Loucy (cell line): Measurements from ENCODE around the gene PLA2G2E.

Experiments used
- H2AFZ ChIP-seq: fragments of 200-600 bp; sonication (generic); 2 replicates; pipeline ENCODE4 v1.6.0; 2016; ENCODE audit warnings: antibody characterized with exemption, mild to moderate bottlenecking, low read length, moderate library complexity
- H3F3A ChIP-seq: fragments of 200-600 bp; 2 replicates; pipeline ENCODE4 v1.6.0; 2016; ENCODE audit warnings: antibody characterized with exemption, low read depth, mild to moderate bottlenecking
- H3K27me3 ChIP-seq: fragments of 200-600 bp; sonication (generic); 2 replicates; pipeline ENCODE4 v1.6.1; 2014; ENCODE audit warnings: low read length, mild to moderate bottlenecking; ENCODE audit not compliant: insufficient read depth, poor library complexity, severe bottlenecking
- H3K36me3 ChIP-seq: fragments of 200-600 bp; sonication (generic); 2 replicates; pipeline ENCODE4 v1.6.1; 2016; ENCODE audit warnings: low read length; ENCODE audit not compliant: insufficient read depth
- H3K4me1 ChIP-seq: fragments of 200-600 bp; sonication (generic); 2 replicates; pipeline ENCODE4 v1.5.1; 2014; ENCODE audit warnings: low read length, mild to moderate bottlenecking; ENCODE audit not compliant: insufficient read depth, poor library complexity, severe bottlenecking
- H3K4me2 ChIP-seq: fragments of 200-600 bp; sonication (generic); 2 replicates; pipeline ENCODE4 v1.6.0; 2014; ENCODE audit warnings: antibody characterized with exemption, low read length, low read depth, mild to moderate bottlenecking; ENCODE audit not compliant: poor library complexity, severe bottlenecking
- H3K4me3 ChIP-seq: fragments of 200-600 bp; sonication (generic); 2 replicates; pipeline ENCODE4 v1.5.1; 2014; ENCODE audit warnings: low read length, mild to moderate bottlenecking, mixed read lengths; ENCODE audit not compliant: poor library complexity, severe bottlenecking
- H3K79me2 ChIP-seq: fragments of 200-600 bp; sonication (generic); 2 replicates; pipeline ENCODE4 v1.6.1; 2014; ENCODE audit warnings: low read length; ENCODE audit not compliant: insufficient read depth
- H3K9ac ChIP-seq: fragments of 200-600 bp; sonication (generic); 2 replicates; pipeline ENCODE4 v1.6.0; 2014; ENCODE audit warnings: mild to moderate bottlenecking, low read depth, low read length, moderate library complexity; ENCODE audit not compliant: poor library complexity, severe bottlenecking
- H3K9me2 ChIP-seq: fragments of 200-600 bp; sonication (generic); replicated peaks from 2 replicates; pipeline ENCODE4 v1.6.1; 2016; ENCODE audit warnings: low read depth, low read length, mixed read lengths
- H3K9me3 ChIP-seq: fragments of 200-600 bp; sonication (generic); 2 replicates; pipeline ENCODE4 v1.6.1; 2014; ENCODE audit warnings: mild to moderate bottlenecking, antibody characterized with exemption, low read length, low read depth; ENCODE audit not compliant: insufficient read depth
- H4K20me1 ChIP-seq: fragments of 200-600 bp; sonication (generic); 2 replicates; pipeline ENCODE4 v1.6.0; 2014; ENCODE audit warnings: antibody characterized with exemption, low read length, mild to moderate bottlenecking; ENCODE audit not compliant: insufficient read depth, poor library complexity, severe bottlenecking
- EZH2phosphoT487 ChIP-seq: fragments of 200-600 bp; IDR thresholded peaks from 2 replicates; pipeline ENCODE4 v1.6.1; 2018; ENCODE audit warnings: antibody characterized with exemption, mild to moderate bottlenecking, moderate library complexity, borderline replicate concordance
- TF ChIP-seq, protein P1 (sequence below): fragments of 200-600 bp; sonication (generic); conservative IDR thresholded peaks from 2 replicates; pipeline ENCODE4 v1.5.1; 2014; ENCODE audit warnings: mild to moderate bottlenecking, antibody characterized with exemption, low read length

PLA2G2E gene

GRCh38 chr1:19967808-19968207 lies 44.4 kb upstream of the PLA2G2E start:
- H4K20me1 ChIP-seq: no peaks in the 10 kb centered on the region
- H3K36me3 ChIP-seq: no peaks in the 10 kb centered on the region
- H2AFZ ChIP-seq: no peak overlapping the region
- no peaks in the 10 kb centered on the region for H3K9me3 ChIP-seq
- no peaks in the 10 kb centered on the region for H3K4me1 ChIP-seq
- H3K9me2 ChIP-seq: no peaks in the 10 kb centered on the region
- H3K4me2 ChIP-seq: no peak overlapping the region
- TF ChIP-seq, protein P1, sequence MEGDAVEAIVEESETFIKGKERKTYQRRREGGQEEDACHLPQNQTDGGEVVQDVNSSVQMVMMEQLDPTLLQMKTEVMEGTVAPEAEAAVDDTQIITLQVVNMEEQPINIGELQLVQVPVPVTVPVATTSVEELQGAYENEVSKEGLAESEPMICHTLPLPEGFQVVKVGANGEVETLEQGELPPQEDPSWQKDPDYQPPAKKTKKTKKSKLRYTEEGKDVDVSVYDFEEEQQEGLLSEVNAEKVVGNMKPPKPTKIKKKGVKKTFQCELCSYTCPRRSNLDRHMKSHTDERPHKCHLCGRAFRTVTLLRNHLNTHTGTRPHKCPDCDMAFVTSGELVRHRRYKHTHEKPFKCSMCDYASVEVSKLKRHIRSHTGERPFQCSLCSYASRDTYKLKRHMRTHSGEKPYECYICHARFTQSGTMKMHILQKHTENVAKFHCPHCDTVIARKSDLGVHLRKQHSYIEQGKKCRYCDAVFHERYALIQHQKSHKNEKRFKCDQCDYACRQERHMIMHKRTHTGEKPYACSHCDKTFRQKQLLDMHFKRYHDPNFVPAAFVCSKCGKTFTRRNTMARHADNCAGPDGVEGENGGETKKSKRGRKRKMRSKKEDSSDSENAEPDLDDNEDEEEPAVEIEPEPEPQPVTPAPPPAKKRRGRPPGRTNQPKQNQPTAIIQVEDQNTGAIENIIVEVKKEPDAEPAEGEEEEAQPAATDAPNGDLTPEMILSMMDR: no peak
- TF ChIP-seq EZH2phosphoT487: no peak
- H3F3A ChIP-seq: no peaks in the 10 kb centered on the region
- no peaks in the 10 kb centered on the region for H3K27me3 ChIP-seq
- H3K9ac ChIP-seq: no peak overlapping the region
- no peaks in the 10 kb centered on the region for H3K79me2 ChIP-seq
- no peak overlapping the region for H3K4me3 ChIP-seq

DNA sequence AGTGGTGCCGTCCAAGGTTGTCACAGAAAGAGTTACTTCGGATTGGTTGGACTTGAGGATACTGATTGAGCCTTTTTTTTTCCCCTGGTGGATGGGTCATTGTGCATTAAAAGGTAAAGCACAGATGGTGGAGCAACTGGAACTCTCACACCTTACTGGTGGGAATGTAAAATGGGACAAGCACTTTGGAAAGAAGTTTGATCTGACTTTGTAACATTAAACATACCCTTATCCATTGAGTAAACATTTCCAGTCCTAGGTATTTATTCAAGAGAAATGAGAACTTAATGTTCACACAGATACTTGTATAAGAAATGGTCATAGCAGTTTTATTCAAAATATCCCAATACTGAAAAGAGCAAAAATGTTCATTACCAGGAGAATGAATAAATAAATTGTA lies 41.1 kb upstream of the PLA2G2E start:
- TF ChIP-seq EZH2phosphoT487: no peak
- TF ChIP-seq, protein P1: no peak
- Histone ChIP-seq H4K20me1 (no peaks in the 10 kb centered on the region), H3K9me3 (no peaks in the 10 kb centered on the region), H2AFZ (no peak overlapping the region), H3K4me1 (no peaks in the 10 kb centered on the region), H3K4me3 (no peak overlapping the region), H3F3A (no peaks in the 10 kb centered on the region), H3K9ac (no peak overlapping the region), H3K9me2 (no peaks in the 10 kb centered on the region), H3K27me3 (no peaks in the 10 kb centered on the region), H3K36me3 (no peaks in the 10 kb centered on the region), H3K4me2 (no peak overlapping the region), H3K79me2 (no peaks in the 10 kb centered on the region)

DNA sequence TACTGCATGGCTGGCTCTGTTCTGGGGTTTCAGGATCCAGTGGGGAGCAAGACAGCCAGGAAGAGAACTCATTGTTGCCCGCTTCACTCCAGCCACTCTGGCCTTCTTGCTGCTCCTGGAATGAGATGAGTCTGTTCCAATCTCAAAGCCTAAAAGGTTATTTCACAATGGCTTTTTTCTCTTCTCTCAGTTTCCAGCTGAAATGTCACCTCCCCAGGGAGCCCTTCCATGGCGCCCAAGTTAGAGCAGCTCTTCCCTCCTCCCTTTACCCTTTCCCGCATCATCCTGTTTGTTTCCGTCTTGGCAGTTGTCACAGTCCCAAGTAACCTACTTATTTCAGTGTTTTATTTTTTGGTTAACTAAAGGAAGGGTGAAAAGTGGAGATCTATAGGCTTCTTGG lies 40.2 kb upstream of the PLA2G2E start:
- Histone ChIP-seq H3K9me3 (no peaks in the 10 kb centered on the region), H2AFZ (no peak overlapping the region), H3K4me1 (no peaks in the 10 kb centered on the region), H3F3A (no peaks in the 10 kb centered on the region), H3K27me3 (no peaks in the 10 kb centered on the region), H4K20me1 (no peaks in the 10 kb centered on the region), H3K9ac (no peak overlapping the region), H3K9me2 (no peaks in the 10 kb centered on the region), H3K4me3 (no peak overlapping the region), H3K36me3 (no peaks in the 10 kb centered on the region), H3K4me2 (no peak overlapping the region), H3K79me2 (no peaks in the 10 kb centered on the region)
- TF ChIP-seq, protein P1: no peak
- no peak for TF ChIP-seq EZH2phosphoT487
